ENCODE data around the gene CRTC3.

Gene CRTC3

GRCh38 chr15:90563463-90563862 lies 33.7 kb downstream of the CRTC3 start:
- DNase-seq (ENCODE audit: low read depth): no peak

- DNase-seq (ENCODE audit: low read depth): no peak
Observed at GRCh38 chr15:90564051-90564450, 34.3 kb downstream of the CRTC3 start.

GRCh38 chr15:90564590-90564989 lies 34.9 kb downstream of the CRTC3 start:
- no peak for DNase-seq (ENCODE audit: low read depth)

- DNase-seq (ENCODE audit: low read depth): no peak
Observed at GRCh38 chr15:90565866-90566265, 36.1 kb downstream of the CRTC3 start.

- DNase-seq (ENCODE audit: low read depth): no peak
Observed at GRCh38 chr15:90570643-90571042, 40.9 kb downstream of the CRTC3 start.

- no peak for DNase-seq (ENCODE audit: low read depth)
Observed at GRCh38 chr15:90571063-90571541, 41.4 kb downstream of the CRTC3 start.

- no peak for DNase-seq (ENCODE audit: low read depth)
Observed at GRCh38 chr15:90572893-90573292, 43.2 kb downstream of the CRTC3 start.

- DNase-seq (ENCODE audit: low read depth): no peak
Observed at GRCh38 chr15:90576711-90577389, 47.1 kb downstream of the CRTC3 start.

- no peak for DNase-seq (ENCODE audit: low read depth)
Observed at GRCh38 chr15:90579213-90579612, 49.5 kb downstream of the CRTC3 start.

- DNase-seq (ENCODE audit: low read depth): no peak
Observed at GRCh38 chr15:90580099-90580498, 50.4 kb downstream of the CRTC3 start.

GRCh38 chr15:90580541-90580940 lies 50.8 kb downstream of the CRTC3 start:
- no peak for DNase-seq (ENCODE audit: low read depth)

- DNase-seq (ENCODE audit: low read depth): no peak
Observed at GRCh38 chr15:90580946-90581345, 51.2 kb downstream of the CRTC3 start.

- DNase-seq (ENCODE audit: low read depth): no peak
Observed at GRCh38 chr15:90581771-90582352, 52.1 kb downstream of the CRTC3 start.

- no peak for DNase-seq (ENCODE audit: low read depth)
Observed at GRCh38 chr15:90582553-90582952, 52.8 kb downstream of the CRTC3 start.

GRCh38 chr15:90583471-90584252 lies 53.9 kb downstream of the CRTC3 start:
- no peak for DNase-seq (ENCODE audit: low read depth)

- DNase-seq (ENCODE audit: low read depth): no peak
Observed at GRCh38 chr15:90584841-90585240, 55.1 kb downstream of the CRTC3 start.

- no peak for DNase-seq (ENCODE audit: low read depth)
Observed at GRCh38 chr15:90585863-90586262, 56.1 kb downstream of the CRTC3 start.

GRCh38 chr15:90586948-90587347 lies 57.2 kb downstream of the CRTC3 start:
- DNase-seq (ENCODE audit: low read depth): no peak

- DNase-seq (ENCODE audit: low read depth): no peak
Observed at GRCh38 chr15:90588427-90588826, 58.7 kb downstream of the CRTC3 start.

- DNase-seq (ENCODE audit: low read depth): no peak
Observed at GRCh38 chr15:90591524-90591923, 61.8 kb downstream of the CRTC3 start.

- no peak for DNase-seq (ENCODE audit: low read depth)
Observed at GRCh38 chr15:90592131-90592881, 62.6 kb downstream of the CRTC3 start.

GRCh38 chr15:90593499-90594158 lies 63.9 kb downstream of the CRTC3 start:
- no peak for DNase-seq (ENCODE audit: low read depth)
